ENCODE results near the gene CTSC. TPM values are rescaled to one million over a fixed set of nuclear protein-coding genes. Genes with fewer than 3 reads are reported as not detected.

The CTSC gene
- polyA plus RNA-seq, 1 of the 3 experiments (the other 2 are of a cell fraction): 104 TPM

- Histone ChIP-seq H3K9ac (no peak overlapping the region), H4K20me1 (ENCODE audit: insufficient read depth) (no peaks in the 10 kb centered on the region), H3K9me2 (no peaks in the 10 kb centered on the region), H2AFZ (ENCODE audit: low read depth) (no peak overlapping the region), H3K4me1 (ENCODE audit: control insufficient read depth in 1 of 2, insufficient read depth in 2 of 2, low read depth in 1 of 2, low read length in 1 of 2) (peaks cover 5 to 17% of the 10 kb centered on the region in 2 experiments; a peak in 2 of 4 replicates), H3K79me2 (ENCODE audit: insufficient read depth) (peaks cover 20% of the 10 kb centered on the region), H3K36me3 (replicated peaks in 1 of 2; ENCODE audit: control insufficient read depth in 1 of 2, insufficient read depth in 2 of 2, low read length in 1 of 2) (peaks cover 0 to under 1% of the 10 kb centered on the region in 2 experiments), H3K4me2 (no peak overlapping the region), H3K27ac (ENCODE audit: low read depth in 2 of 2, low read length in 1 of 2) (no peak overlapping the region), H3K9me3 (no peaks in the 10 kb centered on the region), H3K4me3 (ENCODE audit: low read depth in 2 of 2, low read length in 1 of 2) (no peak overlapping the region), H3K27me3 (ENCODE audit: insufficient read depth) (no peaks in the 10 kb centered on the region), H3F3A (replicated peaks; ENCODE audit: insufficient read depth) (no peaks in the 10 kb centered on the region)
- CTCF ChIA-PET: no interaction called here
- WGBS (ENCODE audit: low lambda C conversion rate): 88% methylated on average over 3 of the region's 3 CpGs
- POLR2A ChIA-PET: no interaction called here
- no peak for DNase-seq
- TF ChIP-seq EP300 (IDR thresholded peaks at IDR 0.05; ENCODE audit: borderline replicate concordance in 1 of 2, low read depth in 1 of 2, low read length in 1 of 2): no peak
- TF ChIP-seq FOXM1 (IDR thresholded peaks at IDR 0.05; ENCODE audit: low read depth): no peak
- no peak for TF ChIP-seq CHD2 (IDR thresholded peaks at IDR 0.05; ENCODE audit: low read length, partially characterized antibody)
- no peak for TF ChIP-seq TEAD4 (IDR thresholded peaks at IDR 0.05; ENCODE audit: borderline replicate concordance, insufficient read depth)
- TF ChIP-seq, protein P1, sequence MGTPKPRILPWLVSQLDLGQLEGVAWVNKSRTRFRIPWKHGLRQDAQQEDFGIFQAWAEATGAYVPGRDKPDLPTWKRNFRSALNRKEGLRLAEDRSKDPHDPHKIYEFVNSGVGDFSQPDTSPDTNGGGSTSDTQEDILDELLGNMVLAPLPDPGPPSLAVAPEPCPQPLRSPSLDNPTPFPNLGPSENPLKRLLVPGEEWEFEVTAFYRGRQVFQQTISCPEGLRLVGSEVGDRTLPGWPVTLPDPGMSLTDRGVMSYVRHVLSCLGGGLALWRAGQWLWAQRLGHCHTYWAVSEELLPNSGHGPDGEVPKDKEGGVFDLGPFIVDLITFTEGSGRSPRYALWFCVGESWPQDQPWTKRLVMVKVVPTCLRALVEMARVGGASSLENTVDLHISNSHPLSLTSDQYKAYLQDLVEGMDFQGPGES (IDR thresholded peaks at IDR 0.05; ENCODE audit: low read depth, low read length): no peak
- no peak for TF ChIP-seq GABPA (IDR thresholded peaks at IDR 0.05; ENCODE audit: low read depth)
- TF ChIP-seq USF1 (IDR thresholded peaks at IDR 0.05; ENCODE audit: borderline replicate concordance, low read depth): no peak
- no peak for TF ChIP-seq USF2 (IDR thresholded peaks at IDR 0.05; ENCODE audit: borderline replicate concordance, low read depth, low read length)
- TF ChIP-seq RAD21 (IDR thresholded peaks at IDR 0.05; ENCODE audit: low read length): no peak
- no peak for TF ChIP-seq EZH2phosphoT487 (IDR thresholded peaks at IDR 0.05; ENCODE audit: borderline replicate concordance, low read depth)
- TF ChIP-seq POLR2AphosphoS5 (IDR thresholded peaks at IDR 0.05; ENCODE audit: low read depth, low read length): no peak
- TF ChIP-seq, protein P2, sequence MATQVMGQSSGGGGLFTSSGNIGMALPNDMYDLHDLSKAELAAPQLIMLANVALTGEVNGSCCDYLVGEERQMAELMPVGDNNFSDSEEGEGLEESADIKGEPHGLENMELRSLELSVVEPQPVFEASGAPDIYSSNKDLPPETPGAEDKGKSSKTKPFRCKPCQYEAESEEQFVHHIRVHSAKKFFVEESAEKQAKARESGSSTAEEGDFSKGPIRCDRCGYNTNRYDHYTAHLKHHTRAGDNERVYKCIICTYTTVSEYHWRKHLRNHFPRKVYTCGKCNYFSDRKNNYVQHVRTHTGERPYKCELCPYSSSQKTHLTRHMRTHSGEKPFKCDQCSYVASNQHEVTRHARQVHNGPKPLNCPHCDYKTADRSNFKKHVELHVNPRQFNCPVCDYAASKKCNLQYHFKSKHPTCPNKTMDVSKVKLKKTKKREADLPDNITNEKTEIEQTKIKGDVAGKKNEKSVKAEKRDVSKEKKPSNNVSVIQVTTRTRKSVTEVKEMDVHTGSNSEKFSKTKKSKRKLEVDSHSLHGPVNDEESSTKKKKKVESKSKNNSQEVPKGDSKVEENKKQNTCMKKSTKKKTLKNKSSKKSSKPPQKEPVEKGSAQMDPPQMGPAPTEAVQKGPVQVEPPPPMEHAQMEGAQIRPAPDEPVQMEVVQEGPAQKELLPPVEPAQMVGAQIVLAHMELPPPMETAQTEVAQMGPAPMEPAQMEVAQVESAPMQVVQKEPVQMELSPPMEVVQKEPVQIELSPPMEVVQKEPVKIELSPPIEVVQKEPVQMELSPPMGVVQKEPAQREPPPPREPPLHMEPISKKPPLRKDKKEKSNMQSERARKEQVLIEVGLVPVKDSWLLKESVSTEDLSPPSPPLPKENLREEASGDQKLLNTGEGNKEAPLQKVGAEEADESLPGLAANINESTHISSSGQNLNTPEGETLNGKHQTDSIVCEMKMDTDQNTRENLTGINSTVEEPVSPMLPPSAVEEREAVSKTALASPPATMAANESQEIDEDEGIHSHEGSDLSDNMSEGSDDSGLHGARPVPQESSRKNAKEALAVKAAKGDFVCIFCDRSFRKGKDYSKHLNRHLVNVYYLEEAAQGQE (IDR thresholded peaks at IDR 0.05; ENCODE audit: low read depth, low read length): no peak
These were observed 2.9 kb upstream of the CTSC start for GRCh38 chr11:88340366-88340935.
